Brain microvascular endothelial cell (primary cell): Measurements from ENCODE around the gene C16orf95.

Experiments used
- DNase-seq: peaks from one replicate; pipeline ENCODE4 v3.0.0-alpha.2; 2020
- H3K27ac ChIP-seq: fragments of 250-450 bp; sonication (Bioruptor Pico); 2 replicates; pipeline ENCODE4 v1.5.1; 2020; ENCODE audit warnings: mild to moderate bottlenecking, moderate library complexity
- H3K27me3 ChIP-seq: fragments of 250-450 bp; sonication (Bioruptor Pico); replicated peaks from 2 replicates; pipeline ENCODE4 v1.5.1; 2020; ENCODE audit warnings: mild to moderate bottlenecking
- H3K36me3 ChIP-seq: fragments of 250-450 bp; sonication (Bioruptor Pico); replicated peaks from 2 replicates; pipeline ENCODE4 v1.5.1; 2020; ENCODE audit warnings: mild to moderate bottlenecking
- H3K4me3 ChIP-seq: 2 replicates; pipeline ENCODE4 v1.5.1; 2011; ENCODE audit warnings: low read depth, mild to moderate bottlenecking, control low read depth, low read length, moderate library complexity
- CTCF ChIP-seq: IDR thresholded peaks from 2 replicates; pipeline ENCODE4 v1.5.1; 2011; ENCODE audit warnings: low read depth, mild to moderate bottlenecking, moderate library complexity, low read length, control low read depth, inconsistent platforms; ENCODE audit errors: missing control alignments
- in situ Hi-C: cut with HindIII; loops from 2 replicates; pipeline ENCODE4 v1.10.0; 2017; ENCODE audit warnings: low sequenced_read_pairs, low pct_ligation_motif_present

Gene C16orf95

GRCh38 chr16:87310610-87311009 is 6.6 kb downstream of the C16orf95 start:
- DNase-seq, result no peak
- TF ChIP-seq CTCF, result no peak
- Histone ChIP-seq H3K36me3 (no peaks in the 10 kb centered on the region), H3K27ac (no peak overlapping the region), H3K27me3 (no peaks in the 10 kb centered on the region), H3K4me3 (no peak overlapping the region)
- in situ Hi-C loops, result no loop called here

- in situ Hi-C loops, result no loop called here
- no peak overlapping the region for H3K27ac ChIP-seq
- no peak for TF ChIP-seq CTCF
Observed at GRCh38 chr16:87309620-87310525, 7.3 kb downstream of the C16orf95 start.

GRCh38 chr16:87308826-87309225 is 8.4 kb downstream of the C16orf95 start:
- no peak overlapping the region for H3K27ac ChIP-seq
- in situ Hi-C loops, result no loop called here
- no peak overlapping the region for H3K4me3 ChIP-seq
- H3K36me3 ChIP-seq, result no peaks in the 10 kb centered on the region
- no peak for TF ChIP-seq CTCF
- DNase-seq, result no peak
- H3K27me3 ChIP-seq, result no peaks in the 10 kb centered on the region

More at GRCh38 chr16:87309620-87310525, 7.3 kb downstream of the C16orf95 start:
- DNase-seq, result no peak
- H3K36me3 ChIP-seq, result no peaks in the 10 kb centered on the region
- no peak overlapping the region for H3K4me3 ChIP-seq
- H3K27me3 ChIP-seq, result no peaks in the 10 kb centered on the region

- Histone ChIP-seq H3K27ac (no peak overlapping the region), H3K27me3 (no peaks in the 10 kb centered on the region), H3K36me3 (no peaks in the 10 kb centered on the region), H3K4me3 (no peak overlapping the region)
- no peak for TF ChIP-seq CTCF
- in situ Hi-C loops, result no loop called here
- no peak for DNase-seq
Observed at GRCh38 chr16:87306516-87306915, 10.7 kb downstream of the C16orf95 start.

- Histone ChIP-seq H3K36me3 (no peaks in the 10 kb centered on the region), H3K27me3 (no peaks in the 10 kb centered on the region), H3K27ac (no peak overlapping the region), H3K4me3 (no peak overlapping the region)
- DNase-seq, result no peak
- in situ Hi-C loops, result no loop called here
- peak; percentile 46 for TF ChIP-seq CTCF
Observed at GRCh38 chr16:87305505-87306391, 11.4 kb downstream of the C16orf95 start.
